ENCODE measurements around the gene ZBP1.
A peak's percentile ranks its signal among the peaks of the same experiment; 100 is the strongest.

Gene ZBP1

DNA sequence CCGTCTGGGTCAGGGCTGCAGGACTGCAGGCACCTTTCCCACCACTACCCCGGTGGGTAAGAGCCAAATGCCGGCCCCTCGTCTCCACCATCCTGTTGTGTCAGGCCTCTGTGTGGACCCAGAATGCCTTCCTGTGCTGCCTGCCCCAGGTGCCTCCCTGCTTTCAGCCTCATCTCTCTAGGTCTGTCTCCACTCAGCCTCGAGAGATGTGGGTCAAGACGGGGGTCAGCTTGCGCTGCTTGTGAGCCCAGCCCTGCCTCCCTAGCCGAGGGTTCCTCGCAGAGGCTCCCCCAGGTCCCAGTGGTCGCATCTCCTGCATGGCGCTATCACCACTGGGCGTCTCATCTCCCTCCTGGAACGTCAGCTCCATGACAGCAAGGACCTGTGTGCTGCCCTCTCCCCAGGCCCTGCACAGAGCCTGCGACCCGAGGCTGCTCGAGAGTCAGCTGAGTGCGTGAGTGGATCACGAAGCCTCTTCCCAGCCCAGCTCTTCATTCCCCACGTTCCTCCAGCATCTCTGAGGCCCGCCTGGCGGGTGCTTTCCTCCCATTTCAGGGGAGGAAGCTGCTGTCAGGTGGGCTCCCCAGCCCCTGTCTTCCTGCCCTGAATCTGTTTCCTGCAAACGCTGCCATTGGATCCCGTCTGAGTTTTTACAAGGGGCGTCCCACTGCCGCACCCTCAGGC, 38.7 kb upstream of the ZBP1 start:
- TF ChIP-seq PAX5 (IDR thresholded peaks at IDR 0.05; ENCODE audit: insufficient read depth, low read length, severe bottlenecking) (no peak), POLR2A (IDR thresholded peaks at IDR 0.05; ENCODE audit: low read depth, low read length) (no peak), SPI1 (IDR thresholded peaks at IDR 0.05; ENCODE audit: low read depth, low read length) (no peak), POLR2AphosphoS5 (IDR thresholded peaks at IDR 0.05; ENCODE audit: low read depth, low read length) (no peak), TAF1 (IDR thresholded peaks at IDR 0.05; ENCODE audit: low read depth, low read length) (no peak), POU2F2 (IDR thresholded peaks at IDR 0.05; ENCODE audit: low read depth, low read length) (no peak)
- FAIRE-seq, result no peak

DNA sequence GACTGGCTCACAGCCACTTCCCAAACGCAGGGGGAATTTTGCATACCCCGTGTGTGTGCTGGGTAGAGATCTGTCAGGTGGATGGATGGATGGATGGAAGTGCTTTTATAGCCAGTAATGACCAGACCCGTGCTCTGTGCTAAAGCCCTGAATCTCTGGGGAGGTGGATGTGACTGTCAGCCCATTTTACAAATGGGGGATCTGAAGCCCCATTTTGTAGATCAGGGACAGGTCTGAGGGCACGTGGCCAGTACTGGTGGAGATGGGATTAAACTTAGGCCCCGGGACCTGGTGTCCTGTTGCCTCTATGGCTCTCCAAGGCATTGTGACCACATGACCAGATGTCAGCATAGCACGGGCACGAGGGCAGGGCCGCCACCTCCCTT, 38.2 kb upstream of the ZBP1 start:
- FAIRE-seq, result peak; percentile 31
- DNase-seq (ENCODE audit: insufficient read length, low spot score), result peak; percentile 13
- TF ChIP-seq POLR2A (IDR thresholded peaks at IDR 0.05; ENCODE audit: low read depth, low read length), result no peak

More for the DNA sequence above, 38.7 kb upstream of the ZBP1 start:
- peak; percentile 13 for DNase-seq (ENCODE audit: insufficient read length, low spot score)

DNA sequence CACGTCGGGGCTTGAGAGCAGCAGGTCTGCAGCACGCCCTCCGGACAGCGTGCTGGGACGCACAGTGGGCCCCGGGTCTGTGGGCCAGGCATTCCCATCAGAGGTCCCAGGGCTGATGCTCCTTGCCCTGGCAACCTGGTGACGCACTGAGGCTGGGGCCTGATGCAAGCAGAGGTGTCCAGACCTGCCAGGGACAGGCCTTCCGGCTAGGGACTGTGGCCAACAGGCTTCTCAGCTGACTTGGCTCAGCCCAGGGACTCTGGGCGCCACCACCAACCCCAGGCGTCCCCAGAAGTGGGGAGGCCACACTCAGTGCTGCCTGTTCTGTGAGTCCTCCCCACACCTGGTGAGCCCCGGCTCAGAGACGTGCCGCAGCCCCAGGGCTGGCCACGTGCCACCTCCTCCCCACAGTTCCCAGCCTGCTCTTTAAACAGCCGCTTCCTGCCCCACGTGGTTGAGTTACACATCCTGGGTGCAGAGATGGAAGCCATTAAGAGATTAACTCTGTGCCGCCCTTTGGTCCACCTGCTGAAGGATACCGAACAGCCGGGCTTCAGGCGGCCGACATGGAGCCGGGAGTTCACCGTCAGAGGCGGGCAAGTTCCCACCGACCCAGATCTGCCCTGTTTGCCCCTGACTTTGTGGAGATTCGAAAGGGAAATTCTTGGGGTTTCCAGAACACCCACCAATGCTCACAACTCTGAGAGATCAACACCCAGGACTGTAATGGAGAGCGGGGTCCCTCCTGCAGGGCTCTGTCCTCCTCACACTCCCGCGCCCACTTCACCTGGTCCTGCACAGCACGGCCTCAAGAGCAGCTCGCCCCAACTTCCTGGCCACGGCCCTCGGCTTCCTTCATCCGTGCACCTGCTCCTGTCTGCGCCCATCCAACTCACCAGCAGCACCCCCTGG, 37.6 kb upstream of the ZBP1 start:
- FAIRE-seq (peak; percentile 51), DNase-seq (ENCODE audit: insufficient read length, low spot score) (peak; percentile 16)
- no peak for TF ChIP-seq SPI1 (IDR thresholded peaks at IDR 0.05; ENCODE audit: low read depth, low read length)
- no peak for TF ChIP-seq POLR2A (IDR thresholded peaks at IDR 0.05; ENCODE audit: low read depth, low read length)
- no peak for TF ChIP-seq PAX5 (IDR thresholded peaks at IDR 0.05; ENCODE audit: insufficient read depth, low read length, severe bottlenecking)
- TF ChIP-seq TAF1 (IDR thresholded peaks at IDR 0.05; ENCODE audit: low read depth, low read length), result no peak
- TF ChIP-seq POU2F2 (IDR thresholded peaks at IDR 0.05; ENCODE audit: low read depth, low read length), result no peak
- no peak for TF ChIP-seq POLR2AphosphoS5 (IDR thresholded peaks at IDR 0.05; ENCODE audit: low read depth, low read length)

DNA sequence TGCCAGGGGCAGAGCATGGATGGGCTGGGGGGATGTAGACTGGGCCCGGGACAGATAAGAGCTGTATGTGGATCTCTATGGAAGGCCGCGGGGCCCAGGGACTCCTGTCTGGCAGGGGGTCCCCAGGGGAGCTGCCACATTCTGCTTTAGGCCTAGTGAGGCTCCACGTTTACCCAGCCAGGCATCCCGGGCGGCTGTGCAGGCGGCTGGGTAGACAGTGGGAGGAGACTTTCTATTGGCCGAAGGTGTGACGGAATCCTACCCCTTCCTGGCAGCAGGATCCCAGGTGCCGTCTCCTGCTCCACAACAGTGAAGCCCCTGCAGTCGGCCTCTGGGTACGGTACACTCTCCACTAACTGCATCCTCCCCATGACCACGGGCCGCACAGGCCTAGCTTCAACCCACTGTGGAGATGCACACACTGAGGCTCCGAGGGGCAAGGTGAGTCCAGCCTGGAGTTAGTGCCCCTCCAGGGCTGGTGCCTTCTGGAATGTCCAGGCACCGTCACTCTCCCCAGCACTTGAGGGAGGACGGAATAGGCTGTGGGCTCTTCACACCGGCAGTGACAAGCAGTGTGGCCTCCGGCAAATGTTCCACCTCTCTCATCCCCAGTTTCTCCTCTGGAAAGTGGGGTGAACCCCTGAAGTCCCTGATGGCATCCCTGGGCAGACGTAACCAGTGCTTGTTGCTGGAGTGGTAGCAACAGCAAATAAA, 36.8 kb upstream of the ZBP1 start:
- FAIRE-seq, result no peak
- DNase-seq (ENCODE audit: insufficient read length, low spot score), result no peak
- TF ChIP-seq TAF1 (IDR thresholded peaks at IDR 0.05; ENCODE audit: low read depth, low read length) (no peak), PAX5 (IDR thresholded peaks at IDR 0.05; ENCODE audit: insufficient read depth, low read length, severe bottlenecking) (no peak), SPI1 (IDR thresholded peaks at IDR 0.05; ENCODE audit: low read depth, low read length) (no peak), POU2F2 (IDR thresholded peaks at IDR 0.05; ENCODE audit: low read depth, low read length) (no peak), POLR2A (IDR thresholded peaks at IDR 0.05; ENCODE audit: low read depth, low read length) (no peak), POLR2AphosphoS5 (IDR thresholded peaks at IDR 0.05; ENCODE audit: low read depth, low read length) (no peak)

DNA sequence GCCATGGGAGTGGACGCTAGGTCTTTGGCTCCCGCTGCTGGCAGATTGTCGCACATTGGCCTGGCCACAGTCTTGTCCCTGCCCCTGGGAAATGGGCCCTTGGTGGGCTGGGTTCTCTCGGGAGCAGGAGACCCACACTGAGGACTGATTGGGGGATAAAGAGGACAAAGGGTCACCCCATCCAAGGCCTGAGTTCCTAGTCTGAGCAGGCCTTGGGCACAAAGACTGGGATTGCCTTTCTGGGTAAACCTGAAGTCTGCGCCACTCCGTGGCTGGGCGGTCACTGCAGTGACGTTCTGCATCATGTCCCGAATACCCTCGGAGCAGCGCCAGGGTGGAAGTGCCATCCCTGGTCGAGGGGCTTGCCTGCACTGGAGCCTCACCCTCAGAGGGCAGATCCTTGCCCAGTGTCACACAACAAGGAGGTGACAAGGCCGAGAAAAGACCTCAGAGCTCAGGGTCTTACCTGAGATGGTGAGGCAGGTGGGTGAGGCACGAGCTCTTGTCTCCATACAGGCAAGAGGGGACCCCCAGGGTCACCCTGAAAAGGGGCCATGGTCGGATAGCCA, 36.1 kb upstream of the ZBP1 start:
- no peak for TF ChIP-seq POLR2A (IDR thresholded peaks at IDR 0.05; ENCODE audit: low read depth, low read length)
- TF ChIP-seq POU2F2 (IDR thresholded peaks at IDR 0.05; ENCODE audit: low read depth, low read length), result no peak
- TF ChIP-seq SPI1 (IDR thresholded peaks at IDR 0.05; ENCODE audit: low read depth, low read length), result no peak
- TF ChIP-seq PAX5 (IDR thresholded peaks at IDR 0.05; ENCODE audit: insufficient read depth, low read length, severe bottlenecking), result no peak
- no peak for TF ChIP-seq POLR2AphosphoS5 (IDR thresholded peaks at IDR 0.05; ENCODE audit: low read depth, low read length)
- no peak for TF ChIP-seq TAF1 (IDR thresholded peaks at IDR 0.05; ENCODE audit: low read depth, low read length)
- DNase-seq (ENCODE audit: insufficient read length, low spot score), result no peak
- no peak for FAIRE-seq

DNA sequence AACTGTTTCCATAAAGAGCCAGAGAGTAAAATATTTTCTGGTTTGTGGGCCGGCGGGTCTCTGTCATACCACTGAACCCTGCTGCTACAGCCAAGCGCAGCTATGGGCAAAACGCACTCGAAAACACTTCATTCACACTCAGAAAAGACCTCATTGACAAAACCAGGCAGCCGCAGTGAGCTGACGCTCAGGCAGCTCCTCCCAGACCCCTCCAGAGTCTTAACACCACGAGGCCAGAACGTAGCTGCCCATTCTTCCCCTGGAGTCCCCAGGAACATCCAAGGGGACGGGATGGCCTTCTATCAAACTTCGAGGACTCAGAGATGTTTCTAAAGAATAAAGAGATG, 35.6 kb upstream of the ZBP1 start:
- TF ChIP-seq POLR2AphosphoS5 (IDR thresholded peaks at IDR 0.05; ENCODE audit: low read depth, low read length) (no peak), TAF1 (IDR thresholded peaks at IDR 0.05; ENCODE audit: low read depth, low read length) (no peak), POU2F2 (IDR thresholded peaks at IDR 0.05; ENCODE audit: low read depth, low read length) (no peak), POLR2A (IDR thresholded peaks at IDR 0.05; ENCODE audit: low read depth, low read length) (no peak), PAX5 (IDR thresholded peaks at IDR 0.05; ENCODE audit: insufficient read depth, low read length, severe bottlenecking) (no peak), SPI1 (IDR thresholded peaks at IDR 0.05; ENCODE audit: low read depth, low read length) (no peak)
- FAIRE-seq (no peak), DNase-seq (ENCODE audit: insufficient read length, low spot score) (no peak)

DNA sequence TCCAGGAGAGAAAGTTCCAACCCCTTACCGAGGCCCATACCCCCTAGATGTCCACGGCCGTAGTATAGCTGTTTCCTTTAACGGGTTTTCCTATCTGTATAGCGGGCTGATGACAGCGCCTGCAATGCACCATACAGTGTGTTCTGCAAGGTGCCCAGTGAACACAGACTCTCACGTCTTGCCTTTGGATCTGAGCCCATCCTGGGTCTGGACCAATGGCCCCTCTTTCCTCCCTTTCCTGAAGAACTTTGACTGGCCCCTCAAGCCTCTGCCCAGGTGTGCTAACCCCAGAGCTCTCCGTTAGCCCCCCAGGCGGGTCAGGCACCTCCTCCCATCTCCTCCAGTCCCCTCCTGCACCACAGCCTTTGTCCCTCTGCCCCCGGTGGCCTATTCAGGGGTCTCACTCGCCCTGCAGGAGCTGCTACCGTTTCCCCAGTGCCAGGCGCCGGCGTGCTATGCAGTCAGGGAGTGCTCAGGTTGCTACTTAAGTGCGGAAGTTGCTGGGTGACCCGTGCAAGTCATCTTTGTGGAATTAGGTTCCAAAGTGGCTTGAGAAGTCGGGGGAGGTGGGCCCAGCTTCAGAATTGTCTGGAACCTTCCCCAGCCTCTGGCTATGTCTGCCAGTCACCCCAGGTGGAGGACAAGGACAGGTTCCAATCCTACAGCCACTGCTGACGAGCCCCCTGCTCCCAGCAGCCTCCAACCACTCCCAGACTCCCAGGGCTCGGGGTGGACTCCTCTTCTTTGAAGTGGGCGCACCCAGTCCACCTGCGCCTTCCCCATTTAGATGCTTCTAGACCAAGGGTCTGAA, 35.0 kb upstream of the ZBP1 start:
- TF ChIP-seq PAX5 (IDR thresholded peaks at IDR 0.05; ENCODE audit: insufficient read depth, low read length, severe bottlenecking), result no peak
- TF ChIP-seq POLR2A (IDR thresholded peaks at IDR 0.05; ENCODE audit: low read depth, low read length), result no peak
- TF ChIP-seq TAF1 (IDR thresholded peaks at IDR 0.05; ENCODE audit: low read depth, low read length), result no peak
- TF ChIP-seq POLR2AphosphoS5 (IDR thresholded peaks at IDR 0.05; ENCODE audit: low read depth, low read length), result no peak
- TF ChIP-seq POU2F2 (IDR thresholded peaks at IDR 0.05; ENCODE audit: low read depth, low read length), result no peak
- TF ChIP-seq SPI1 (IDR thresholded peaks at IDR 0.05; ENCODE audit: low read depth, low read length), result no peak
- FAIRE-seq (no peak), DNase-seq (ENCODE audit: insufficient read length, low spot score) (no peak)

DNA sequence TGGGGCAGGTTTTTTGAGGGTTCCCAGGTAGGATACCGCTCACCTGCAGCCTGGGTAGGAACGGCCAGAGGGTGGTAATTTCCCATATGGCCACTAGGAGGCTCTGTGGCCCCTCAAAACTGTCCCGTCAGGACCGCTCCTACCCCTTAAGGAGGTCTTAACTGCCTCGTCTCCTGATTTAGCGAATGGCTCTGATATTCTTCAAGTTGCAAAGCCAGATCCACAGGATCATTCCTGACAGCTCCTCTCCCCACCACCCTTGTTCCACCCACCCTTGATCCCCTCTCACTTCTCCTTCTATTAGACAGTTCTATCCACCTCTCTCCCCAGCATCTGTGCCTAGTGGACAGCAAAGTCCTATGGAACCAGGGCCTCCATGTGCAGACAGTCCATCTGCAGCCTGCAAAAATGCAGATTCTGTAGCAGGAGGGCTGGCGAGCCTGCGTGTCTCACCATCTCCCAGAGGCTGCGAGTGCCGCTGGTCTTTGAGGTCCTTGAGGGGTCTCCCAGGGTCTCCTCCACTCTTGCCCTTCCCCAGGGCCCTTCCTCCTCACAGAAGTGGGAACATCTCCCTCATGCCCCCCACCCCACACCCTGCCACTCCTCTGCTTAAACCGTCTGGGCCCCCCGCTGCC, 34.3 kb upstream of the ZBP1 start:
- FAIRE-seq (peak; percentile 84), DNase-seq (ENCODE audit: insufficient read length, low spot score) (peak; percentile 92)

More for the DNA sequence above, 34.3 kb upstream of the ZBP1 start:
- no peak for TF ChIP-seq SPI1 (IDR thresholded peaks at IDR 0.05; ENCODE audit: low read depth, low read length)
- no peak for TF ChIP-seq POLR2AphosphoS5 (IDR thresholded peaks at IDR 0.05; ENCODE audit: low read depth, low read length)
- TF ChIP-seq POU2F2 (IDR thresholded peaks at IDR 0.05; ENCODE audit: low read depth, low read length), result no peak
- no peak for TF ChIP-seq PAX5 (IDR thresholded peaks at IDR 0.05; ENCODE audit: insufficient read depth, low read length, severe bottlenecking)
- TF ChIP-seq TAF1 (IDR thresholded peaks at IDR 0.05; ENCODE audit: low read depth, low read length), result no peak
- no peak for TF ChIP-seq POLR2A (IDR thresholded peaks at IDR 0.05; ENCODE audit: low read depth, low read length)

Data from GM12891 (cell line).